ENCODE measurements around the gene SORCS2.

The SORCS2 gene

DNA sequence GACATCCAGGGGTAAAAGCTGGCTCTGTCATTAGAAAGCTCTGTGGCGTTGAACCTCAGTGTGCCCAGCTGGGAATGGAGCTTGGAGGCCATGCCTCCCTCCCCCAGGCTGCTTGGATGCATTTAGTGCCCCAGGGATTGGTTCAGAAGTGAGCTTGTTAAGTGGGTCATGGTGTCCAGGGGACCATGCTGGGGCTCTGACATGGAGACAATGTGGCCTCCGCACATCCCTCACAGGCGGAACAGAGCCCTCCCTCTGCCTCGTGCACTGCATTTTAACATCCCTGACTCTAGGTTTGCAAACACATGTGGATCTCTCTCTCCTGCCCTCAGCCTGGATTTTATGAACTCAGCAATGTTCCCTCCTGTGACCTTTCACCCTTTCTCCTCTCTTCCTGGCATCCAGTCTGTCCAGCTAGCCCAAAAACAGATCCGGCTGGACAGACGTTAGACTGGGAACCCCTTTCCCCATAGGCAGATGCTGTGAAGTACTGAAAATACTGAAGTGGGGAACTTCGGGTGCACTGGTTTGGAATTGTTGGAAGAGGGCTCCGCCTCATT, 81.5 kb downstream of the SORCS2 start:
- no peak overlapping the region for H3K27ac Mint-ChIP-seq
- peaks cover 3% of the 10 kb centered on the region for H3K36me3 Mint-ChIP-seq (ENCODE audit: insufficient read depth)
- no peak for DNase-seq
- no peak overlapping the region for H3K4me3 Mint-ChIP-seq
- no peaks in the 10 kb centered on the region for H3K4me1 Mint-ChIP-seq (ENCODE audit: low read depth in 2 of 2)
- H3K27me3 Mint-ChIP-seq = peaks cover 24 to 74% of the 10 kb centered on the region in 2 donors
- H3K9me3 Mint-ChIP-seq = no peaks in the 10 kb centered on the region
- no peak for ATAC-seq (replicated peaks)

DNA sequence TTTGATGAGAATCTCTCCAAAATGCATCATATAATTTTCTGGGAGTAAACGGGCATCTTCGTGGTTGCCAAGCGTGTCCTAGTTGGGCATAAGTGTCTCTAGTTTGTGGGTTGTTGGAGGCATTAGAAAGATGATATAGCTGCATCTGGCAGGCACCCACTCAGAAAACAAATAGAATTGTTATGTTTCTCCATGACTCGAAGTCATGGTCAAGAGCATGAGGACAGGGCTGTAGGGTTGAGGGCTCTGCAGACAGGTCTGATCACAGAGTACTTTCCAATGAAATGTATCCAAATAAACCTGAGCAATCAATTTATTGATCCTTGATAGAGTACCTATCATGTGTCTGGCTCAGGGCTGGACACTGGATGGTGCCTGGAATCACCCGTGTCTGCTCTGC, 82.7 kb downstream of the SORCS2 start:
- DNase-seq (no peak), ATAC-seq (replicated peaks) (no peak)
- Mint-ChIP-seq H3K36me3 (ENCODE audit: insufficient read depth) (peaks cover 3% of the 10 kb centered on the region), H3K4me1 (ENCODE audit: low read depth in 2 of 2) (no peaks in the 10 kb centered on the region), H3K27me3 (peaks cover 27 to 69% of the 10 kb centered on the region in 2 donors), H3K4me3 (no peak overlapping the region), H3K9me3 (no peaks in the 10 kb centered on the region), H3K27ac (no peak overlapping the region)

DNA sequence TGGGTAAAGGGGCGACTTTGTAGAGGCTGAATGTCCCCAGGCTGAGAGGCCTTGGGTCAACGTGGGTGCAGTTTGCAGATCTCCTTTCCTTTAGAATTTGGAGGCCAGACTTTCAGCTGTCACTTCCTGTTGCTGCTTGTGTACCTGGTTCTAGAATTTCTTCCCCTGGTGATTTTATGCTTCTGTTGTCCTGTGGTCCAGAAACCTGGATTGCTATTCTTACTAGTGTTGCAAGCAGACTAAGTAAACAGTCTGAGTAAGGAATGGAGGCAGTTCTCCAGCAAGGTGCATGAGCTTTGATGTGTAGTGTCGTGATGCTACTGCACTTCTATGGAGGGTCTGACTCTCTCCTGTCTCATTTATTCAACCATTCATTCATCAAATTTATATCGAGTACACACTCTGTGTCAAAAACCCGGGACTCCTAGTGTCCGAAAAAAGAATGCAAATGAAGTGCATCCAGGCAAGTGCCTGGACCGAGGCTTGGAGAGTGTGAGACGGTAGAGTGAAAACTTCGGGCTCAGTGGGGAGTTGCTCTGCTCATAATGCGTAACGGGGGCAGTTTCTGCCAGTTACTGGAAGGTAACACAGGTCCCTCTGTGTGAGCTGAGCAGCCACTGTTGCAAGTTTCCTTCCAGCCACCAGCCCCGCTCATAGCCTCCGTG, 83.3 kb downstream of the SORCS2 start:
- Mint-ChIP-seq H3K4me1 (ENCODE audit: low read depth in 2 of 2) (no peaks in the 10 kb centered on the region), H3K4me3 (no peak overlapping the region), H3K27me3 (peaks cover 27 to 67% of the 10 kb centered on the region in 2 donors), H3K36me3 (ENCODE audit: insufficient read depth) (peaks cover 3% of the 10 kb centered on the region), H3K9me3 (no peaks in the 10 kb centered on the region), H3K27ac (no peak overlapping the region)
- no peak for DNase-seq
- ATAC-seq (replicated peaks) = no peak

DNA sequence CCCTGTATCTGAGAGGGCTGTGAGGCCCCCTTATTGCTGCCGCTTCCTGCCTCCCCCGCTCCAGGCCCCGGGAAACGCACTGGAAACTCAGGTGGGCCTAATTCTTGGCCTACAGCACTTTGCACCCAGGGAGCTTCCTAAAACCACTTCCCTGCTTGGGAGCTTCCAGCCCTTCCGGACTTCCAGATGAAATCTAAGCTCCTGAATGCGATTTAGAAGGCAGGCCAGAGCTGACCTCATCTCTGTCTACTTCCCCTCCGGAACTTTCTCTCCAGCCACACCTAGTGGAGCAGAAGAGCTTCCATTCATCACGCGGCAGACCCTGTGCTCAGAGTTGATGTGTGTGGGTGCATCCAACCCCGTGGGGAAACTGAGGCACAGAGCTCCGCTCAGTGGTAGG, 84.2 kb downstream of the SORCS2 start:
- ATAC-seq (replicated peaks) = no peak

DNA sequence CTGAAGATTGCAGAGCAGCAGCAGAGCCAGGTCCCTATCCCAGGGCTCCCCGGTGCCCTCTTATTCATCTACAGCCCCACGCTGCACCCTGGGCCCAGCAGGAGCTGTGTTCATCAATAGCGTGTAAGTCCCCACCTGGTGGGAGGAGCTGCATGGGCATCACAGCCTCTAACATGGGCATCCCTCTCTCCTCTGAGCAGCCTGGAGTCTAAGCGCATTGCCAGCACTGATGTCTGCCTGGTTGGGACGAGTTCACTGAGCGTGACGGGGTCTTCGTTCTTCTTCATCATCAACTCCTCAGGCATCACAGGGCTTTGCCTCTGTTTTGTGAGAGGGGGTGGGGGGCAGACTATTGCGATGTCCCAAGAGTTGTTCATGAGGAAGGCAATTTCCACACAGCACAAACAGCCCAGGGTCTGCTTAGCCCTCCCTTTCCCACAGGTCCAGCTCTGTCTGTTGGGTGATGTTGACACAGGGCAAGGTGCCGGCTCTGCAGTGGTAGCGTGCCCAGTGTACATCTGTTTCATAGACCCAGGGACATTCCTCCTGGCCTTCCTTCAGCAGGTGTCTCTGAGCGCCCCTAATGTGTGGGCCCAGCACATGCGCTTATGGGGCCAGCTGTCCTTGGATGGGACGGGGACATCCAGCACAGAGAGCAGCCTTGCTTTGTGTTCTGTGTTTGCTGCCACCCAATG, 85.9 kb downstream of the SORCS2 start:
- Mint-ChIP-seq H3K4me3 (no peak overlapping the region), H3K27ac (no peak overlapping the region), H3K27me3 (peaks cover 19 to 66% of the 10 kb centered on the region in 2 donors), H3K36me3 (ENCODE audit: insufficient read depth) (peaks cover 3% of the 10 kb centered on the region), H3K9me3 (no peaks in the 10 kb centered on the region), H3K4me1 (ENCODE audit: low read depth in 2 of 2) (peaks cover 0 to 3% of the 10 kb centered on the region in 2 donors)
- ATAC-seq (replicated peaks) = no peak
- DNase-seq = no peak

More for the DNA sequence above, 84.2 kb downstream of the SORCS2 start:
- DNase-seq = no peak
- H3K4me3 Mint-ChIP-seq = no peak overlapping the region
- no peaks in the 10 kb centered on the region for H3K9me3 Mint-ChIP-seq
- no peaks in the 10 kb centered on the region for H3K4me1 Mint-ChIP-seq (ENCODE audit: low read depth in 2 of 2)
- no peak overlapping the region for H3K27ac Mint-ChIP-seq
- peaks cover 3% of the 10 kb centered on the region for H3K36me3 Mint-ChIP-seq (ENCODE audit: insufficient read depth)
- peaks cover 19 to 61% of the 10 kb centered on the region in 2 donors for H3K27me3 Mint-ChIP-seq

DNA sequence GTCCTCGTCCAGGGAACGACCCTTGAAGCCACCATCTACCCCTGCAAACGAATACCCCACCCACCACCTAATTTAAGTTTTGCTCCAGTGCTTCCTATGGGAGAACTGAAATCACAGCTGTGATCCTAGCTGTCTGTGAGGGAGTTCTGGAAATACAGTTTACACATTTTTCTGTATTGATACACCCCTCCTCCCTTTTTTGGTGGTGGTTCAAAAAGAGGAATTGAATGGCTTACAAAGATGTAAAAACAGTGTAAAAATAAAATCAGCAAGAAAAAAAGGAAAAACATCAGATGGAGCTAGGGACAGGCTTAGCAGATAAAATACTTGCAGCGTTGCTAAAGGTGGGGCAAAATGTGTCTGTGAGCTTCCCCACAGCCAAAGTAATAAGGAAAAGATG, 86.6 kb downstream of the SORCS2 start:
- Mint-ChIP-seq H3K4me1 (ENCODE audit: low read depth in 2 of 2) (peaks cover 0 to 3% of the 10 kb centered on the region in 2 donors), H3K9me3 (no peaks in the 10 kb centered on the region), H3K27ac (no peak overlapping the region), H3K27me3 (peaks cover 18 to 66% of the 10 kb centered on the region in 2 donors), H3K4me3 (no peak overlapping the region), H3K36me3 (ENCODE audit: insufficient read depth) (peaks cover 3% of the 10 kb centered on the region)
- ATAC-seq (replicated peaks) (no peak), DNase-seq (no peak)

DNA sequence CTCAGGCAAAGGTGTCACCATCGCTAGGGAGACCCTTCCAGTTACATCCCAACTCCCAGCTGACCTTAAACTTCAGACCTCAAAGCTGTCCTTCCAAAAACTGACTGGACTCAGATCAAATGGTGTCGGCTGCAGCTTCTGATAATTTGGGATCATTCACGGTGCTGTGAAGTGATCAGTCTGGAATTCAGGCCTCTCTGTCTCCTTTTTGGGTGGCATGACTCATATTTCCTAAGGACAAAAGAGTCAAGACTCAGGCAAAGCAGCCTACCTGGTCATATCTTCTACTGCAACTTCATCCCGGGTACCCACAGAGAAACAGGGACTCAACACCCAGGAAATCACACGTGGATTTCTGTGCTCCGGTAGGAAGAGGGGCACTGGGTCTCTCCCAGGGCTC, 87.6 kb downstream of the SORCS2 start:
- Mint-ChIP-seq H3K27me3 (peaks cover 13 to 60% of the 10 kb centered on the region in 2 donors), H3K36me3 (ENCODE audit: insufficient read depth) (no peaks in the 10 kb centered on the region), H3K27ac (no peak overlapping the region), H3K9me3 (no peaks in the 10 kb centered on the region), H3K4me3 (no peak overlapping the region), H3K4me1 (ENCODE audit: low read depth in 2 of 2) (peaks cover 0 to 3% of the 10 kb centered on the region in 2 donors)
- no peak for ATAC-seq (replicated peaks)
- DNase-seq = no peak

DNA sequence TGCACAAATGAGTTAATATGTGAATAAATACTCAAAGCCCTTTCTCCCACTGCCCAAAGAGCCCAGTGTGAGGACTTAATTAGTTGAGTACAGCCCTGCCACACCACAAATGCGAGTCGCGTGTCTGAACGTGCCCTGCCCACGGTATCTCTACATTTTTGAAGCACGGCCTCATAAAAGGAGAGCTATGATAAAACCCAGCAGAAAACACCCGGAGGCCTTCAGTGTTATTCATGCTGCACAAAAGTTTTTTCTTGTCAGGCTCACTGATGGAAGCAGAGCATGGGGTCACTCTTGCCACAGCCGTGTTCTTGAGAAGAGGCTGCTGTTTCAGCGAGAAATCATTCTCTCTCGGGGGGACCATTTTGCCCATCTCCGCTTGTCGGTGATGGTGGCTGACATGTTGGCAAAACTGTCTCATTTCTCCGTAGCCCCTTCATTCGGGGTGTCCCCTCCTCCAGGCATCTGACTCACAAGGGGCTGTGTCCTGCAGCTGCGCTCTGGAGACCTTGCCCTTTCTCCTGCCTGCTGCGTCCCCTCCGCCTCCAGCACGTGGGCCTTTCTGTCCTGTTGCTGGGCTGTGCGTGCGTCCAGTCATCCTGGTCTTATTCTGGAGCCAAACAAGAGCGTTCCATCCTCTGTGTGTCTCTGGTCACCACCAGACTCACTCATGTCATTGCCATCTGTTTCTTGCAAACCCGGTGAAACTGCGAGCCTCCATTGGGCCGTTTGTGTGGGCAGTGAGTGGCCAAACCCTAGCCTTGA, 88.8 kb downstream of the SORCS2 start:
- DNase-seq (no peak), ATAC-seq (replicated peaks) (no peak)
- no peak overlapping the region for H3K4me3 Mint-ChIP-seq
- H3K4me1 Mint-ChIP-seq (ENCODE audit: low read depth in 2 of 2) = peaks cover 0 to 3% of the 10 kb centered on the region in 2 donors
- peaks cover 17 to 61% of the 10 kb centered on the region in 2 donors for H3K27me3 Mint-ChIP-seq
- no peaks in the 10 kb centered on the region for H3K36me3 Mint-ChIP-seq (ENCODE audit: insufficient read depth)
- no peak overlapping the region for H3K27ac Mint-ChIP-seq
- H3K9me3 Mint-ChIP-seq = no peaks in the 10 kb centered on the region

DNA sequence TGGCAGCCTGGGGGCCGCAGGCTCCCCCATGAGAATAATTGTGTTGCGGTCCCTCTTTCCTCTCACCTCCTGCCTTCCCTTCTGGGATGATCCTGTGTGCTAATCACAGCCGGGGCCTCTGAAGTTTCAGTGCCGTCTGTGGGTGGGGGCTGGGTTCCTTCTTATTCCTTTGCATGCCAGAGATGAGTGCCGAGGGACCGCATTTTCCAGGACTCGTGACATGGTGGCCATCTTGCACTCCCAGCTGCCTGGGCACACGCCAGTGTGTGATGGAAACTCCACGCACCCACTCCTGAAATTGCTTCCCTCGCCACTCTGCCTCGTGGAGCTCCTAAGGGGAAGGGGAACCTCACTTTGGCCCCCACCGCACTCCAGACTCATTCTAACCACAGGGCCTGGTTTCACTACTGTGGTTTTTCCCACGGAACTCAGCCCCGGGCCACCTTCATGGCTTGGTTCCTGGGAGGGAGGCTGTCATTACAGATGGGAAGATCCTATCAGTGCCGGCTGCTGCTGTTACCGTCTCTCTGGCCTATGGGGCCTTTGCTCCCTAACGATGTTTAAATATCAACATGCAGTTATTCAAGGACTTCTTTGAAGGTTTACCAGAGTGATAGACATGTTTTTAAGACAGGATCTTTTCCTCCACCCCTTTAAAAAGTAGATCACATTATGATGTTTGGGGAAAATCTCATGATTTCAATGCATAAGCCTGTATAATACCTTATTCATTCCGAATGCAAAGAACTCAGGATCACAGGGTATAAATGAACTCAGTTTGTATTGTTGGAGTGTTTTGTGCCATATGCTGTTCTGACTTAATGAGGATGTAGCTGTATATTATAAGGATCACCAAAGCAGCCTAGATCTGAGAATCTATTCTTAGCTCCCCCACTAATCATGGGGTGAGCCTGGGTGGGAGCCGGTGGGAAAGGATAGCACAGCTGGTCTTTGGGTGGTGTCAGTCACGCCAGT, 89.6 kb downstream of the SORCS2 start:
- Mint-ChIP-seq H3K27me3 (peaks cover 24 to 61% of the 10 kb centered on the region in 2 donors), H3K4me3 (no peak overlapping the region), H3K9me3 (no peaks in the 10 kb centered on the region), H3K4me1 (ENCODE audit: low read depth in 2 of 2) (peaks cover 0 to 3% of the 10 kb centered on the region in 2 donors), H3K27ac (no peak overlapping the region), H3K36me3 (ENCODE audit: insufficient read depth) (no peaks in the 10 kb centered on the region)
- no peak for DNase-seq
- ATAC-seq (replicated peaks) = no peak

DNA sequence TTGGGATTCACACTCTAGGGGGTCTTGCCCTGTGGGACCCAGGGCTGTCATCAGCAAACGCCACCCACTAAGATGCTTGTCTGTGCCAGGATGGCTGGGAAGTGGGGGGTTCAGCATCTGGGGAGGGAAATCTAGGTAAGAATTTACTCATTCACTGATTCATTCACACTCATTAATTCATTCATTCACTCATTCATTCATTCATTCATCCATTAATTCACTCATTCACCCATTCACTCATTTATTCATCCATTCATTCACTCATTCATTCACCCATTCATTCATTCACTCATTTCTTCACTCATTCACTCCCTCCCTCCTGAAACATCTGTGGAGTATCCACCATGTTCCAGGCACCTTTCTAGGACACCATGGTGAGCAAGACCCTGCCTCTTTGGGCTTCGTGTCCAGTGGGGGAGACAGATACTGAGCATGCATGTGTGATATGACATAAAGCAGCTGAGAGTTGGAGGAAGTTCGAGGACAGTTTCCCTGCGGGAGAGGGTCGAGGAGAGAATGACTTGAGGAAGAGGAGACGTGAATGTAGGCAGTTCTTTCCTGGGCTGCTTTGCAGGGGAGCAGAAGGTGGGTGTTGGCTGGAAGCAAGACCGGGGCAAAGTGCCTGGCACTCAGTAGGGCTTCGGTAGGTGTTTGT, 90.6 kb downstream of the SORCS2 start:
- H3K9me3 Mint-ChIP-seq = no peaks in the 10 kb centered on the region
- H3K27me3 Mint-ChIP-seq = peaks cover 32 to 61% of the 10 kb centered on the region in 2 donors
- no peak overlapping the region for H3K4me3 Mint-ChIP-seq
- no peak for DNase-seq
- no peak for ATAC-seq (replicated peaks)
- peaks cover 0 to 4% of the 10 kb centered on the region in 2 donors for H3K4me1 Mint-ChIP-seq (ENCODE audit: low read depth in 2 of 2)
- no peaks in the 10 kb centered on the region for H3K36me3 Mint-ChIP-seq (ENCODE audit: insufficient read depth)
- H3K27ac Mint-ChIP-seq = no peak overlapping the region

DNA sequence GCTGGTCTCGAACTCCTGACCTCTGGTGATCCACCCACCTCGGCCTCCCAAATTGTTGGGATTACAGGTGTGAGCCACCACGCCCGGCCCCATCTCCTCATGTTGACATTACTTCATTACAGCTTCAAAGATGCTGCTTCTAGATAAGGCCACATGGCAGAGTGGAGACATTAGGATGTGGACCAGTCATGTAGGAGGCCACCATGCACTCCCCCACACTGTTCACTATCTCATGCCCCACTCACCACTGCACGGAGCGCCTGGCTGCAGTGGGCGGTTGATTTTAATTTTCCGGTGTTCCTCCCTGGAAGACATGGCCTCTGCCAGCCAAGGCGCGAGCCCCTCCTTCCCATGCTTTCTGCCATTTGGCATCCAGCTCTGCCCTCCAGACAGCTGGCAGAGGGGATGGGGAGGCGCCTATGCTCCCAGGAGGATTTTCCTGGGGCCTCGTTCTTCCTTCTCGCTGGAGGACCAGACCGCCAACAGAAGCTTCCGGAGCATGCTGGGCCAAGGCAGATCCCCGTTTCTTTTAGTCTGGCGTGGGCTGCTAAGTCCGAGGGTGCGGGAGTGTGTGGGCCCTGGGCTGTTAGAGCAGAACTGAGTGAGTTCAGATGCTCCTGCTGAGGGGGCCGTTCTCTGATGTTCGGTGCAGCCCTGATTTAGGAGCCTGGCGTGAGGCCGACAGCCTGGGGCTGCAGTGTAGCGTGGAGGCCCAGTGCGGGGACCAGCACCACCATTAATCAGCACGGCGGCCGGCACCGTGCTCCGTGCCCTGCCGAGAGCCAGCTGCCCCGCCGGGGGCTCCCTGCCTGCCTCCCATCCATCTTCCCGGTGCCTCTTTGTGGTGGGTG, 93.1 kb downstream of the SORCS2 start:
- Mint-ChIP-seq H3K4me1 (ENCODE audit: low read depth in 2 of 2) (peaks cover 0 to 5% of the 10 kb centered on the region in 2 donors), H3K36me3 (ENCODE audit: insufficient read depth) (no peaks in the 10 kb centered on the region), H3K4me3 (no peak overlapping the region), H3K27me3 (peaks cover 29 to 74% of the 10 kb centered on the region in 2 donors), H3K9me3 (no peaks in the 10 kb centered on the region), H3K27ac (no peak overlapping the region)
- ATAC-seq (replicated peaks) = no peak
- no peak for DNase-seq
